Measurements from ENCODE around the gene SFXN3. TPM values are rescaled to one million over a fixed set of nuclear protein-coding genes. Genes with fewer than 3 reads are reported as not detected.

Gene SFXN3
- total RNA-seq, 6 donors from 2014 or later: 59.6 to 360 (median 100) TPM

DNA sequence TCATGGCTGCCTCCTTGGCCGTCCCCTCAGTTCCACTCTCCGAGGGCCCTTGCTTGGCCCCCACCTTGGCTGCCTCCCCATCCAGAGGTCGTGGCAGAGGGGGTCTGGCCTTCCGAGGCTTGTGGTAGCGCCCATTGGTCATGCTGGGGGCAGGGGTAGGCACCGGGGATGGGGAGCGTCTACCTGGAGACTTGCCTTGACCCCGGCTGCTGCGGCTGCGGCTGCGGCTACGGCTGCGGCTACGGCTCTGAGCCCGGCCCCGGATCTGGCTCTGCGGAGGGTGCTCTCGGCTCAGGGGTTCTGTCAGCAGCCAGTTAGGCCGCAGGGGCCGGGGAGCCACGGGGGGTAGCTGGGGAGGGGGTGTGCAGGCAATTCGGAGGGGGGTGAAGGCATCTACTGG, 20.7 kb upstream of the SFXN3 start:
- ATAC-seq (ENCODE audit: low FRiP score in 2 of 2): no peak
- WGBS, 2 donors: 80 to 94% methylated on average over 5 to 9 of the region's 22 CpGs
- peak in 1 of 2 donors; percentile 65 for DNase-seq

DNA sequence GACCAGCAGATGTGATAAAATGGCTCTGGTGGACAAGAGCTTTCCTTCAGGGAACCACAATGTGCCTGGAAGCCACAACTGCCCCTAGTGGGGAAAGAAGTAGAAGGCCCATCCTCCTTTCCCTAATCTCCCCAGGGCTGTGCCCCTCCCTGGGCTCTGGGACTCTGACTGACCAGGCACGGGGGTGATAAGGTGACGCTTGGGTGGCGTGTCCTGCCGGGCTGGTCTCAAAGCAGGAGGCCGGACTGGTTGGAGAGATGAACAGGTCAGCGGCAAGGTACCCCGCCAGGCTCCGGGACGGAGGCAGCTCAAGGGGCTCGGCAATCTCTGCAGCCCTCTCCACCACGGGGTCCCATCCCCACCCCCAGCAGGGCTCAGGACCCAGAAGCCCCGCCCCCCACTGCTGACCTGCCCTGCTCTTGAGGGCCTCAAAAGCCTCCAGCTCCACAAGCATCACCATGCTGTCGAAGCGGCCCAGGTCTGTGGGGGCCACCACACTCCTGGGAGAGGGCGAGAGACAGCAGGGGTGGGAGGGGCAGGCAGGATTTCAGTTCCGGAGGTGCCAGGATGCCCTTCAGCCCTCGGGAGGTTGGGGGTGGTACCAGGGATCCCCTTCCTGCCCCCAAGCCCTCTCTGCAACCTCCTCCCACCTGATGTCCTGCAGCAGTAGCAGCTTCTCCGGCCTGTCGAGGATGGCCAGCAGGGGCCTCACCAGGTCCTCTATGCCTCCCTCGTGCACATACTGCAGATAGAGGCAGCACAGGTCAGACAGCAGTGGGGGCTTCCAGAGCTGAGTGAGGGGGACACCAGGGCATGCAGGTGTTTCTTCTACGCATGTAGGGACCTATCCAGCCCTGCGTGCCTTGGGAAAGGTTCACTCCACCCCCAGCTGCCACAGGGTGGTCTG, 19.3 kb upstream of the SFXN3 start:
- H3K4me1 ChIP-seq: peaks cover 18 to 33% (median 21%) of the 10 kb centered on the region in 4 donors
- TF ChIP-seq, protein P1, sequence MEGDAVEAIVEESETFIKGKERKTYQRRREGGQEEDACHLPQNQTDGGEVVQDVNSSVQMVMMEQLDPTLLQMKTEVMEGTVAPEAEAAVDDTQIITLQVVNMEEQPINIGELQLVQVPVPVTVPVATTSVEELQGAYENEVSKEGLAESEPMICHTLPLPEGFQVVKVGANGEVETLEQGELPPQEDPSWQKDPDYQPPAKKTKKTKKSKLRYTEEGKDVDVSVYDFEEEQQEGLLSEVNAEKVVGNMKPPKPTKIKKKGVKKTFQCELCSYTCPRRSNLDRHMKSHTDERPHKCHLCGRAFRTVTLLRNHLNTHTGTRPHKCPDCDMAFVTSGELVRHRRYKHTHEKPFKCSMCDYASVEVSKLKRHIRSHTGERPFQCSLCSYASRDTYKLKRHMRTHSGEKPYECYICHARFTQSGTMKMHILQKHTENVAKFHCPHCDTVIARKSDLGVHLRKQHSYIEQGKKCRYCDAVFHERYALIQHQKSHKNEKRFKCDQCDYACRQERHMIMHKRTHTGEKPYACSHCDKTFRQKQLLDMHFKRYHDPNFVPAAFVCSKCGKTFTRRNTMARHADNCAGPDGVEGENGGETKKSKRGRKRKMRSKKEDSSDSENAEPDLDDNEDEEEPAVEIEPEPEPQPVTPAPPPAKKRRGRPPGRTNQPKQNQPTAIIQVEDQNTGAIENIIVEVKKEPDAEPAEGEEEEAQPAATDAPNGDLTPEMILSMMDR (IDR thresholded peaks at IDR 0.05): peak in 2 of 6 experiments; percentile 12 to 15
- no peak for TF ChIP-seq EP300 (IDR thresholded peaks at IDR 0.05)
- TF ChIP-seq POLR2A (IDR thresholded peaks at IDR 0.05): no peak
- no peaks in the 10 kb centered on the region for H3K9me3 ChIP-seq
- WGBS, 2 donors: 31 to 63% methylated on average over 4 to 20 of the region's 22 CpGs
- ATAC-seq (ENCODE audit: low FRiP score in 2 of 2): no peak
- H3K27ac ChIP-seq: peak overlapping the region in 3 of 4 donors; percentile 35 to 77 (median 58)
- peaks cover 0 to 8% (median 4%) of the 10 kb centered on the region in 4 donors for H3K36me3 ChIP-seq
- H3K4me3 ChIP-seq: no peak overlapping the region
- DNase-seq: peak in 1 of 2 donors; percentile 43
- H3K27me3 ChIP-seq: no peaks in the 10 kb centered on the region

More for the DNA sequence above, 20.7 kb upstream of the SFXN3 start:
- Histone ChIP-seq H3K27ac (no peak overlapping the region), H3K4me1 (peaks cover 18 to 41% (median 22%) of the 10 kb centered on the region in 4 donors), H3K36me3 (peaks cover 0 to 23% (median 15%) of the 10 kb centered on the region in 4 donors), H3K27me3 (no peaks in the 10 kb centered on the region), H3K9me3 (no peaks in the 10 kb centered on the region), H3K4me3 (no peak overlapping the region)
- no peak for TF ChIP-seq EP300 (IDR thresholded peaks at IDR 0.05)
- TF ChIP-seq, protein P1 (IDR thresholded peaks at IDR 0.05): no peak

DNA sequence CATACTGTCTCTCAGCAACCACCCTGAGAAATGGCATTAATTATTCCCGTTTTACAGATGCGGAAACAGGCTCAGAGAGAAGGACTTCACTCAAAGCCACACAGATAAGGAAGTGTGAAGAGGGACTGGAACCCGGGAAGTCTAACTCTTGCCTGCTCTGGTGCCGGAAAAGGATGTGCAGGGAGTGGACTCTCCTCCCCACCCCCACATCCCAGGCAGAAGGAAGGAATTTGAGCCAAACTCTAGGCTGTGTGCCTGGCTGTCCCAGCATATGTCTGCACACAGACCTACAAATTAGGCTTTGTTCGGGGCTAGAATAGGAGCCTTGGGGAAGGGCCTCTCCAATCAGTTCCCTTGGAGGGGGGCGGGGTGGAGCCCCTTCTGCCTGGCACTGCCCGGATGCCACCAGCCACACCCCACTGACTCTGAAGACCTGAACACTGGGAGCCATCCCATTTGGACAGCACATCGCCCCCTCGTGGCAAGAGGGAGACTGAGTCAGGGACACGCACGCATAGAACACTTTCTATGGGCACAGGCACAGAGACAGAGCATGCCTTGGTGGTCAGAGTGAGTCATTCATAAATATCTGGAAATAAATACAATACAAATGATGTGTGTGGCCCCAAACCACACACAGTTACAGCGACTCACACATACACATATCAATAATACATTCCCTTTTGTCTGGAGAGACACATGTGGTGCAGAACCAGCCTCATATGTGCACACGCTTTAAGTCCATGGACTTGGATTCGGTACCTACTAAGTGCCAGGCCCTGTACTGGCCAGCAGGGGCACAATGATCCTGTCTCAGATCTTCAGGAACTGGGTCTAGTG, 18.3 kb upstream of the SFXN3 start:
- peak overlapping the region; percentile 35 to 77 (median 58) for H3K27ac ChIP-seq
- ATAC-seq (ENCODE audit: low FRiP score in 2 of 2) (peak; percentile 85 to 92), DNase-seq (peak; percentile 57 to 91)
- peaks cover 16 to 24% (median 21%) of the 10 kb centered on the region in 4 donors for H3K4me1 ChIP-seq
- H3K36me3 ChIP-seq: no peaks in the 10 kb centered on the region
- H3K9me3 ChIP-seq: no peaks in the 10 kb centered on the region
- WGBS, 2 donors: 8 to 20% methylated on average over 11 to 14 of the region's 14 CpGs
- no peaks in the 10 kb centered on the region for H3K27me3 ChIP-seq
- no peak for TF ChIP-seq POLR2A (IDR thresholded peaks at IDR 0.05)
- TF ChIP-seq POLR2AphosphoS5 (IDR thresholded peaks at IDR 0.05): peak; percentile 42 to 69
- TF ChIP-seq, protein P1 (IDR thresholded peaks at IDR 0.05): peak; percentile 82 to 97 (median 93)
- H3K4me3 ChIP-seq: no peak overlapping the region

DNA sequence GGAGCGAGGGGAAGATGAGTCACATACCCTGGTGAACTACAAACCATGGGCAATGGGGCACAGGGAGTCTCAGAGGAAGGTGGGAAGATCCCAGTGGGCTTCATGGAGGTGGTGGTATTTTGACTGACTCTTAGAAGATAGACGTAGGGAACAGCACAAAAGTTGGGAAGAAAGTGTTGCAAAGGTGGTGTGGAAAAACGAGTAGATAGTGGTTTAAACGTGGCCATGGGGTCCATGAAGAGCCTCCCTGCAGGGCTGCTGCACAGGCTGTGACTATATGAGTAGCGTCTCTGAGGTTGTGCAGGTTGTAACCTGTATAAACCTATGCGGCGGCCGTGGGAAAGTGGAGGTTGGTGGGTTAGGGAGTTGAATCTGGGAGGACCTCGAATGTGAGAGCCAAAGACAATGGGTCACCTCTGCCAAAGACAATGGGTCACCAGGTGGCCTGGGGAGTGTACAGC, 17.6 kb upstream of the SFXN3 start:
- Histone ChIP-seq H3K4me1 (peaks cover 10 to 25% (median 21%) of the 10 kb centered on the region in 4 donors), H3K4me3 (no peak overlapping the region), H3K27me3 (peaks cover 0 to 3% (median 0%) of the 10 kb centered on the region in 4 donors), H3K27ac (peak overlapping the region in 3 of 4 donors; percentile 57 to 77 (median 58)), H3K9me3 (no peaks in the 10 kb centered on the region), H3K36me3 (no peaks in the 10 kb centered on the region)
- DNase-seq: no peak
- ATAC-seq (ENCODE audit: low FRiP score in 2 of 2): no peak
- 45 to 50% methylated on average over 9 of the region's 9 CpGs for WGBS, 2 donors
- TF ChIP-seq EP300 (IDR thresholded peaks at IDR 0.05) (no peak), POLR2A (IDR thresholded peaks at IDR 0.05) (no peak), POLR2AphosphoS5 (IDR thresholded peaks at IDR 0.05) (no peak)
- TF ChIP-seq, protein P1 (IDR thresholded peaks at IDR 0.05): no peak

Measured in upper lobe of left lung (tissue), 6 donors.